Trophoblast cell (in vitro differentiated cells and primary cell): Measurements from ENCODE around the gene CCN6.

Experiments used
- DNase-seq, 2 donors: peaks; one replicate each; pipeline ENCODE4 v3.0.0-alpha.2; 2016
- H2AFZ ChIP-seq: 2 replicates; pipeline ENCODE4 v1.6.1; 2013; ENCODE audit warnings: low read length, moderate library complexity, mild to moderate bottlenecking; ENCODE audit not compliant: insufficient read depth, poor library complexity
- H2AK5ac ChIP-seq: 2 replicates; pipeline ENCODE4 v1.6.1; 2013; ENCODE audit warnings: mild to moderate bottlenecking, low read length
- H2BK120ac ChIP-seq: 2 replicates; pipeline ENCODE4 v1.6.1; 2013; ENCODE audit warnings: low read length, mild to moderate bottlenecking, moderate library complexity; ENCODE audit not compliant: insufficient read depth, poor library complexity
- H2BK12ac ChIP-seq: 2 replicates; pipeline ENCODE4 v1.6.1; 2013; ENCODE audit warnings: mild to moderate bottlenecking, low read length, moderate library complexity
- H2BK5ac ChIP-seq: 2 replicates; pipeline ENCODE4 v1.6.1; 2013; ENCODE audit warnings: low read length, low read depth, moderate library complexity, mild to moderate bottlenecking; ENCODE audit not compliant: poor library complexity
- H3K14ac ChIP-seq: 2 replicates; pipeline ENCODE4 v1.6.1; 2013; ENCODE audit warnings: mild to moderate bottlenecking, low read length
- H3K18ac ChIP-seq: 2 replicates; pipeline ENCODE4 v1.6.1; 2013; ENCODE audit warnings: mild to moderate bottlenecking, low read length
- H3K23ac ChIP-seq: 2 replicates; pipeline ENCODE4 v1.6.1; 2013; ENCODE audit warnings: low read length
- H3K27ac ChIP-seq: 2 replicates; pipeline ENCODE4 v1.5.1; 2013; ENCODE audit warnings: low read depth, mild to moderate bottlenecking, inconsistent platforms, low read length, moderate library complexity
- H3K27me3 ChIP-seq: 2 replicates; pipeline ENCODE4 v1.6.1; 2013; ENCODE audit warnings: inconsistent platforms, mild to moderate bottlenecking, low read length, moderate library complexity; ENCODE audit not compliant: insufficient read depth
- H3K36me3 ChIP-seq, 2 experiments: 1 replicate in 1 of 2; 2 replicates in 1 of 2; pipeline ENCODE4 v1.6.1; 2013; ENCODE audit warnings: low read length in 2 of 2, mild to moderate bottlenecking in 2 of 2, moderate library complexity in 1 of 2; ENCODE audit not compliant: insufficient read depth in 2 of 2, control insufficient read depth in 1 of 2
- H3K4ac ChIP-seq: 2 replicates; pipeline ENCODE4 v1.6.1; 2013; ENCODE audit warnings: low read depth, mild to moderate bottlenecking, low read length, moderate library complexity
- H3K4me1 ChIP-seq, 2 experiments: 1 replicate in 1 of 2; 2 replicates in 1 of 2; pipeline ENCODE4 v1.6.1; 2013; ENCODE audit warnings: low read length in 2 of 2, mild to moderate bottlenecking in 2 of 2, moderate library complexity in 1 of 2; ENCODE audit not compliant: insufficient read depth in 2 of 2, control insufficient read depth in 1 of 2
- H3K4me2 ChIP-seq: 2 replicates; pipeline ENCODE4 v1.6.1; 2013; ENCODE audit warnings: inconsistent platforms, mild to moderate bottlenecking, low read length, moderate library complexity
- H3K4me3 ChIP-seq: 2 replicates; pipeline ENCODE4 v1.5.1; 2013; ENCODE audit warnings: mild to moderate bottlenecking, low read depth, low read length, inconsistent platforms
- H3K79me1 ChIP-seq: one replicate; pipeline ENCODE4 v1.6.1; 2013; ENCODE audit warnings: low read length
- H3K79me2 ChIP-seq: 2 replicates; pipeline ENCODE4 v1.6.1; 2013; ENCODE audit warnings: low read length, mild to moderate bottlenecking; ENCODE audit not compliant: control insufficient read depth, insufficient read depth, poor library complexity
- H3K9ac ChIP-seq: 2 replicates; pipeline ENCODE4 v1.6.1; 2013; ENCODE audit warnings: mild to moderate bottlenecking, low read length
- H3K9me3 ChIP-seq: 2 replicates; pipeline ENCODE4 v1.6.1; 2013; ENCODE audit warnings: low read depth, mild to moderate bottlenecking, control low read depth, inconsistent platforms, low read length; ENCODE audit not compliant: insufficient read depth
- H4K12ac ChIP-seq: 2 replicates; pipeline ENCODE4 v1.6.1; 2013; ENCODE audit warnings: low read depth, mild to moderate bottlenecking, low read length, moderate library complexity
- H4K8ac ChIP-seq: 2 replicates; pipeline ENCODE4 v1.6.1; 2013; ENCODE audit warnings: low read depth, mild to moderate bottlenecking, low read length, moderate library complexity
- H4K91ac ChIP-seq: one replicate; pipeline ENCODE4 v1.6.1; 2013; ENCODE audit warnings: low read depth, mild to moderate bottlenecking, low read length, moderate library complexity
- WGBS: extraction: QIAGEN DNeasy Blood & Tissue Kit; methylation state at CpG from one replicate; pipeline ENCODE4 v1.1.7; 2013; ENCODE audit warnings: missing lambda C conversion rate; ENCODE audit not compliant: insufficient read length, insufficient coverage; ENCODE audit errors: extremely low coverage; 5-methylcytosine and 5-hydroxymethylcytosine counted together

The CCN6 gene

DNA sequence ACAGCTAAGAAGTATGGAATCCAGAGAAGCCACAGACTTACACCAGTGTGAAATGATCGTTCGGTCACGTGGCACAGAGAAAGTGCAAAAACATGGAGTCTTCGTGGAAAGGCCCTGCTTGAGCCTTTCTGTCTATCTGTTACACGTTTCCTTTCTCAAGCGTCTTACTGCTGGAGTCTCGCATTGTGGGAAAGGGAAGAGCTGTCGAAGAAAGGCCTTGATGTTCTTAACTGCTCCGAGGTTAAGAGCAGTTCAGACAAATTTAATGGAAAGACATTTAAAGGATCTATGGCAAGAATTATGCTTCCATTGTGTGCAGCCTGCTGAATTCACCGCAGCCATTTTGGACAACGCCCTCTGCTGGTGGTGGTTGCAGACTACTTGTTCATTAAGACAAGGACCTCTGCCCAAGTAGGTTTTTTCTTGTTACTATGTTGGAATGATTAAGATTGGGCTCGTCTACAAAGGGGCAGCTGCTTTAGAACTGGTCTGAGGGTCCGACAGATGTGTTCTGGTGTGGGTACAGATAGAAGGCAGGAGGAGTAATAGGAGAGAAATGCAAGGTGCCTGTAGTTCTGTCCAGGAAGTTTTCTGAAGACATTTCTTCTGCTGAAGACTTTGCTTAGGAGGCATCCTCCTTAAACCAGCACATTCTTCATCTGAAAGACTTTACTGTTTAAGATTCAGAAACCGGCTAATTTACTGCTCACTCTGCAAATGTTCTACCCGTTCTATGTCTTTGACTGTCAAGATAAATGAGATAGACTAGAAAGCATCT lies 24.7 kb upstream of the CCN6 start:
- H3K79me1 ChIP-seq = no peaks in the 10 kb centered on the region
- H2AFZ ChIP-seq = no peak overlapping the region
- H3K4ac ChIP-seq = no peak overlapping the region
- no peak overlapping the region for H3K14ac ChIP-seq
- no peak overlapping the region for H3K4me3 ChIP-seq
- H3K79me2 ChIP-seq = peaks cover 3% of the 10 kb centered on the region
- no peak overlapping the region for H3K27ac ChIP-seq
- peak; percentile 67 to 86 for DNase-seq
- no CpG with 5 or more reads among the region's 15 CpGs for WGBS
- H3K4me2 ChIP-seq = no peak overlapping the region
- no peak overlapping the region for H4K91ac ChIP-seq
- H4K8ac ChIP-seq = no peak overlapping the region
- no peaks in the 10 kb centered on the region for H3K36me3 ChIP-seq
- no peak overlapping the region for H3K23ac ChIP-seq
- no peak overlapping the region for H2AK5ac ChIP-seq
- H2BK5ac ChIP-seq = no peak overlapping the region
- no peaks in the 10 kb centered on the region for H3K27me3 ChIP-seq
- peaks cover 3 to 4% of the 10 kb centered on the region in 2 experiments for H3K4me1 ChIP-seq
- no peak overlapping the region for H2BK120ac ChIP-seq
- peaks cover 3% of the 10 kb centered on the region for H3K9me3 ChIP-seq
- H4K12ac ChIP-seq = no peak overlapping the region
- H2BK12ac ChIP-seq = no peak overlapping the region
- no peak overlapping the region for H3K9ac ChIP-seq
- no peak overlapping the region for H3K18ac ChIP-seq

DNA sequence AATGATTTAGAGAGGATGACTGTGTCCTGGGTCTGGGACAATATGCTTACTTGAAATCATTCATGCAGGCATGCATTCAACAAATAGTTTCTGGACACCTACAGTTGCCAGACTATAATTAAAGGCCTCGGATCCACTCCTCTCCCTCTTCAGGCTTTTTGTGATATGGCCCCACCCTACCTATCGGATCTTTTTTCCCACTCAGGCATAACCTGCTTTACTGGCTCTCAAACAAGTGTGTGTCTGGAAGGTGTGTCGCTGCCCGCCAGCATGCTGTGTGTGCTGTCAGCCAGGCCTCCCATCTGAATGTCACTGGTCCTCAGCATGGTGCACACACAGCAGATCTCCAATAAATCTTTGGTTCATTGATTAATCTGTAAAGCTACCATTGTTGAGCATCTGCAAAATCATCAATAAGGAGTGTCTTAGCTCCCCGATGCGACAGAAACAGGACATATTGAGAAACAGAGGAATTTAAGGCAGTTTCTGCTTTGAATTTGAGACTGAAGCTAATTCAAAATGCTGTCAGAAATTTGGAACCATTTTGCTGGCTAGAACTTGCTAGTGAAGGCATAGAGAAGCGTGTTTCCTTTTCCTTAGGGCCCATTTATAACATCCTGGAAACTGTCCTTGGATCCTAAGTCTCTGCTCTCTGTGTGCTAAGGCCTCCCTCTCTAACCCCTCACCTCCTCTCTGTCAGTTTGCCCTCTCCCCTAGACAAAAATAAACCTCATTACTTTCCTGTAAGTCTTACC lies 23.5 kb upstream of the CCN6 start:
- peak; percentile 42 to 65 for DNase-seq
- Histone ChIP-seq H3K4me1 (peaks cover 3 to 4% of the 10 kb centered on the region in 2 experiments), H4K8ac (no peak overlapping the region), H3K79me1 (no peaks in the 10 kb centered on the region), H2BK12ac (no peak overlapping the region), H3K9ac (no peak overlapping the region), H4K12ac (no peak overlapping the region), H4K91ac (no peak overlapping the region), H3K27ac (no peak overlapping the region), H2BK5ac (no peak overlapping the region), H3K27me3 (no peaks in the 10 kb centered on the region), H3K18ac (no peak overlapping the region), H3K36me3 (no peaks in the 10 kb centered on the region), H2BK120ac (no peak overlapping the region), H3K4me2 (no peak overlapping the region), H3K9me3 (no peaks in the 10 kb centered on the region), H3K4me3 (no peak overlapping the region), H3K14ac (no peak overlapping the region), H3K23ac (no peak overlapping the region), H3K4ac (no peak overlapping the region), H2AFZ (no peak overlapping the region), H3K79me2 (peaks cover 3% of the 10 kb centered on the region), H2AK5ac (no peak overlapping the region)
- WGBS = no CpG with 5 or more reads among the region's 7 CpGs

DNA sequence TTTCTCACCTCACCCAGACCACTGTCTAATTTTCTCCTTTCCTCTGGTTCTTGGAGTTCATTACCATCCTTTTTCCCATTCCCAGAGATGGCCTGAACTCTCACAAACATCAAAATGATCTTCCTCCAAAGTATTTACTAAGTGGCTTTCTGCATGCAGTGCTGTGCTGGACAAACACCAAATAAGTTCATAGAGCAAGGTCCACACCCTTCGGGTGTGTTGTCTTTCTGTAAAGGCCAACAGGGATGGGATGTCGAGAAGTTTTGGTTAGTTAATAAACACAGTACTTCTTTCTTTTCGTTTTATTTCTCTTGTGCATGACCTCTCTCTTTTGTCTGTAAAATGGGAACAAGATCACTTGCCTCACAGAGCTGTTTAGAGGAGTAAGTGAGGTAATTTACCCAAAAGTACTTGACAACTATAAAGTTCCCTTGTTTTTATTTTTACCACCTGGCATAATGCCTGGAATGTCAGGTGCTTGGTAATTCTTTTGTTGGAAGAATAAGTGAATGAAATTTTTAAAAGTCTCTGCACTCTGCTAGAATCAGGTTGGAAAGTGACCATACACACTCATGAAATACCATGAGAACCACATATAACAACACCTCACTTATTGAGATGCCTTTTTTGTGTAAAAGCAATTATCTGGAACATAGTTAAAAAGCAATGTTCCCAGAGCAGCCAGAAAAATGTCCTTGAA lies 22.8 kb upstream of the CCN6 start:
- Histone ChIP-seq H2BK5ac (no peak overlapping the region), H3K4me1 (peaks cover 3 to 4% of the 10 kb centered on the region in 2 experiments), H3K36me3 (no peaks in the 10 kb centered on the region), H3K79me2 (peaks cover 3% of the 10 kb centered on the region), H4K12ac (no peak overlapping the region), H4K8ac (no peak overlapping the region), H3K27me3 (no peaks in the 10 kb centered on the region), H3K18ac (no peak overlapping the region), H3K4ac (no peak overlapping the region), H3K4me2 (no peak overlapping the region), H2BK120ac (no peak overlapping the region), H2AK5ac (no peak overlapping the region), H3K4me3 (no peak overlapping the region), H3K79me1 (no peaks in the 10 kb centered on the region), H3K27ac (no peak overlapping the region), H3K14ac (no peak overlapping the region), H2AFZ (no peak overlapping the region), H3K9me3 (no peaks in the 10 kb centered on the region), H4K91ac (no peak overlapping the region), H3K9ac (no peak overlapping the region), H3K23ac (no peak overlapping the region), H2BK12ac (no peak overlapping the region)
- no CpG with 5 or more reads among the region's 3 CpGs for WGBS
- no peak for DNase-seq

DNA sequence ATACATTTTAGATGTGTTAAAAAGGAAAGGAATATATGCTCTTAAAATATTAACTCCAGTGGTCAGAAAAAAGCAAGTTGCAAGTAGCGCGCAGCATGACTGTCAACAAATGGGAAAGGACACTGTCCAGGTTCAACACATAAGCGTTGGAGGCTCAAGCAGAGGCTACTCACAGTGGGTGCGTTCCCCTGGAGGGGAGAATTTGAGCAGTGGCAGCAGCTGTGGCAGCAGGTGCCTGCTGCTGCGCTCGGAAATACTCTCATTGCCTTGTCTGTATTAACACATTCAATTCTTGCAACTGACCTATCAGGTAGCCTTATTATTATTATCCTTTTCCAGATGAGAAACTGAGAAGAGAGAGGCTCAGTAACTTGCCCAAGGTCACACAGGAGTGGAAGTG lies 21.9 kb upstream of the CCN6 start:
- Histone ChIP-seq H3K4me3 (peak overlapping the region; percentile 34), H3K18ac (no peak overlapping the region), H3K9me3 (no peaks in the 10 kb centered on the region), H3K36me3 (no peaks in the 10 kb centered on the region), H3K27ac (no peak overlapping the region), H2BK120ac (no peak overlapping the region), H3K79me2 (peaks cover 3% of the 10 kb centered on the region), H2AFZ (no peak overlapping the region), H2AK5ac (no peak overlapping the region), H3K14ac (no peak overlapping the region), H3K9ac (peak overlapping the region; percentile 49), H3K4ac (no peak overlapping the region), H4K91ac (no peak overlapping the region), H4K8ac (no peak overlapping the region), H3K23ac (no peak overlapping the region), H4K12ac (no peak overlapping the region), H3K4me1 (peaks cover 3 to 4% of the 10 kb centered on the region in 2 experiments), H3K4me2 (no peak overlapping the region), H2BK12ac (no peak overlapping the region), H2BK5ac (no peak overlapping the region), H3K79me1 (no peaks in the 10 kb centered on the region), H3K27me3 (no peaks in the 10 kb centered on the region)
- DNase-seq = no peak
- no CpG with 5 or more reads among the region's 6 CpGs for WGBS
